PC-9 (cell line): ENCODE results near the gene PRMT5. TPM values are rescaled to one million over a fixed set of nuclear protein-coding genes. Genes with fewer than 3 reads are reported as not detected.

Experiments used
- BruUV-seq: library from RNA; stranded (reverse); fragments of 400-500 nt; replicated peaks from 2 replicates; lab custom pipeline; 2021; lab: Mats Ljungman, UMichigan
- CTCF ChIA-PET: fragments of 300-600 bp; sonication (Branson Sonifier 250); formaldehyde crosslinking; loops from one replicate; lab custom pipeline; 2022; ENCODE audit warnings: antibody characterized with exemption; lab: Charles Lee
- POLR2A ChIA-PET: fragments of 300-600 bp; sonication (Branson Sonifier 250); formaldehyde crosslinking; loops from one replicate; lab custom pipeline; 2022; ENCODE audit warnings: antibody characterized with exemption; ENCODE audit not compliant: unreplicated experiment; lab: Charles Lee
- DNase-seq, 2 experiments: peaks; one replicate each; pipeline versions ENCODE4 v3.0.0 to v3.0.0-alpha.2; 2015 to 2022; ENCODE audit warnings: mixed read lengths in 1 of 2
- H2AFZ ChIP-seq: fragments of 200-600 bp; sonication (generic); 2 replicates; pipeline ENCODE4 v1.8.1; 2017; ENCODE audit warnings: antibody characterized with exemption
- H3F3A ChIP-seq: fragments of 200-600 bp; sonication (generic); 2 replicates; pipeline ENCODE4 v1.8.1; 2017; ENCODE audit warnings: antibody characterized with exemption, mild to moderate bottlenecking, low read depth; ENCODE audit not compliant: insufficient read depth
- H3K27ac ChIP-seq: fragments of 200-600 bp; sonication (generic); 2 replicates; pipeline ENCODE4 v1.6.1; 2016; ENCODE audit warnings: mixed run types
- H3K27me3 ChIP-seq: fragments of 200-600 bp; sonication (generic); 2 replicates; pipeline ENCODE4 v1.6.1; 2016; ENCODE audit warnings: low read depth, mixed run types; ENCODE audit not compliant: insufficient read depth
- H3K36me3 ChIP-seq: fragments of 200-600 bp; sonication (generic); 2 replicates; pipeline ENCODE4 v1.6.1; 2016; ENCODE audit warnings: low read depth, mixed run types
- H3K4me1 ChIP-seq: fragments of 200-600 bp; sonication (generic); replicated peaks from 2 replicates; pipeline ENCODE4 v1.6.1; 2016; ENCODE audit warnings: mixed run types; ENCODE audit not compliant: insufficient read depth
- H3K4me2 ChIP-seq: fragments of 200-600 bp; sonication (generic); 2 replicates; pipeline ENCODE4 v1.6.1; 2017; ENCODE audit warnings: mixed run types
- H3K4me3 ChIP-seq: fragments of 200-600 bp; sonication (generic); 2 replicates; pipeline ENCODE4 v1.6.1; 2016; ENCODE audit warnings: mixed run types
- H3K79me2 ChIP-seq: fragments of 200-600 bp; sonication (generic); 2 replicates; pipeline ENCODE4 v1.6.1; 2017; ENCODE audit warnings: low read depth, mixed run types
- H3K9me2 ChIP-seq: fragments of 200-600 bp; sonication (generic); 2 replicates; pipeline ENCODE4 v1.8.1; 2017; ENCODE audit warnings: mild to moderate bottlenecking; ENCODE audit not compliant: insufficient read depth
- H3K9me3 ChIP-seq: fragments of 200-600 bp; sonication (generic); 2 replicates; pipeline ENCODE4 v1.8.1; 2016; ENCODE audit warnings: low read depth; ENCODE audit not compliant: insufficient read depth
- H4K20me1 ChIP-seq: fragments of 200-600 bp; sonication (generic); 2 replicates; pipeline ENCODE4 v1.8.1; 2017; ENCODE audit not compliant: insufficient read depth
- EZH2 ChIP-seq: fragments of 200-600 bp; sonication (generic); IDR thresholded peaks from 2 replicates; pipeline ENCODE4 v1.8.0; 2017; ENCODE audit warnings: antibody characterized with exemption, low read depth
- intact Hi-C: fragments of 100-400 bp; cut with micrococcal nuclease; formaldehyde crosslinking; loops from one replicate; pipeline ENCODE4 v1.10.0; 2022; ENCODE audit not compliant: unreplicated experiment
- total RNA-seq: library from RNA; stranded (reverse); gene quantifications from 2 replicates; pipeline ENCODE4 v1.2.3, GENCODE V29; 2021
- TF ChIP-seq, protein P1 (sequence below): fragments of 200-600 bp; sonication (generic); conservative IDR thresholded peaks from 2 replicates; pipeline ENCODE4 v1.6.1; 2017; ENCODE audit warnings: mixed run types, antibody characterized with exemption, mild to moderate bottlenecking, moderate library complexity

The PRMT5 gene
- total RNA-seq, 1 experiment from 2014 or later = 73.2 TPM

DNA sequence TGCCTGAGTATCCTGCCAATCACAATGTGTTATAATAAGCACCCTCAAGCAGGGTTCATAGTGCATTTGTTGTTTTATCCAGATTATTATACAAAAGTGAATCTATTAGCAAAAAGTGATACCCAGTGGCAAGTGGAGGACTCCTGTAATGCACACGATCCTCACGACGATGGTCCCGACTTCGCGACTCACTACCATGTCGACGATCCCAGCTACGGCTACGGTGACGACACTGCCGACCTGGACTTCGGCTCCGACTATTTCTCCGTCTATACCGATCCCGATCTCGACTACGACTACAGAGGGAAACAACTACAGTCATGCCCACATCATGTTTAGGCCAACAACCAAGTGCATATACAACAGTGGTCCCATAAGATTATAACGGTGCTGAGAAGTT is 23.1 kb downstream of the PRMT5 start:
- DNase-seq = no peak
- Histone ChIP-seq H3K27ac (no peak overlapping the region), H3K36me3 (peaks cover 17% of the 10 kb centered on the region; the same call in 1 of the 2 replicates), H3F3A (peaks cover 19% of the 10 kb centered on the region; the same call in 1 of the 2 replicates), H3K9me2 (no peaks in the 10 kb centered on the region), H3K4me1 (peaks cover 15% of the 10 kb centered on the region), H3K9me3 (no peaks in the 10 kb centered on the region), H3K79me2 (no peaks in the 10 kb centered on the region), H3K4me3 (no peak overlapping the region), H3K27me3 (no peaks in the 10 kb centered on the region), H3K4me2 (no peak overlapping the region), H2AFZ (no peak overlapping the region), H4K20me1 (no peaks in the 10 kb centered on the region)
- POLR2A ChIA-PET = no interaction called here
- TF ChIP-seq, protein P1, sequence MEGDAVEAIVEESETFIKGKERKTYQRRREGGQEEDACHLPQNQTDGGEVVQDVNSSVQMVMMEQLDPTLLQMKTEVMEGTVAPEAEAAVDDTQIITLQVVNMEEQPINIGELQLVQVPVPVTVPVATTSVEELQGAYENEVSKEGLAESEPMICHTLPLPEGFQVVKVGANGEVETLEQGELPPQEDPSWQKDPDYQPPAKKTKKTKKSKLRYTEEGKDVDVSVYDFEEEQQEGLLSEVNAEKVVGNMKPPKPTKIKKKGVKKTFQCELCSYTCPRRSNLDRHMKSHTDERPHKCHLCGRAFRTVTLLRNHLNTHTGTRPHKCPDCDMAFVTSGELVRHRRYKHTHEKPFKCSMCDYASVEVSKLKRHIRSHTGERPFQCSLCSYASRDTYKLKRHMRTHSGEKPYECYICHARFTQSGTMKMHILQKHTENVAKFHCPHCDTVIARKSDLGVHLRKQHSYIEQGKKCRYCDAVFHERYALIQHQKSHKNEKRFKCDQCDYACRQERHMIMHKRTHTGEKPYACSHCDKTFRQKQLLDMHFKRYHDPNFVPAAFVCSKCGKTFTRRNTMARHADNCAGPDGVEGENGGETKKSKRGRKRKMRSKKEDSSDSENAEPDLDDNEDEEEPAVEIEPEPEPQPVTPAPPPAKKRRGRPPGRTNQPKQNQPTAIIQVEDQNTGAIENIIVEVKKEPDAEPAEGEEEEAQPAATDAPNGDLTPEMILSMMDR = no peak
- TF ChIP-seq EZH2 = no peak
- intact Hi-C loops = no loop called here
- CTCF ChIA-PET = no interaction called here
- BruUV-seq = no TSS peak

DNA sequence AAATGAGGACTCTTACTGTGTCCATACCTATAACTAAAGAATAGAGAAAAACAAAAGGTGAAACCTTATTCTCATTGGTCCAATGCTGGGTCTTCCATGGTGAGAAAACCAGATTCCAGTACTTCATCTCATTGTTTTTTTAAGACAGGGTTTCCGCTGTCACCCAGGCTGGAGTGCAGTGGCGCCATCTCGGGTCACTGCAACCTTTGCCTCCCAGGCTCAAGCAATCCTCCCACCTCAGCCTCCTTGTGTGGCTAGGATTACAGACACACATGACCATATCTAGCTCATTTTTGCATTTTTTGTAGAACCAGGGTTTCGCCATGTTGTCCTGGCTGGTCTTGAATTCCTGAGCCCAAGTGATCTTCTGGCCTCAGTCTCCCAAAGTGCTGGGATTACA is 23.5 kb downstream of the PRMT5 start:
- Histone ChIP-seq H3F3A (peaks cover 22% of the 10 kb centered on the region; the same call in 1 of the 2 replicates), H3K27me3 (no peaks in the 10 kb centered on the region), H3K27ac (no peak overlapping the region), H3K4me3 (no peak overlapping the region), H3K4me2 (no peak overlapping the region), H3K36me3 (peaks cover 17% of the 10 kb centered on the region; the same call in 1 of the 2 replicates), H4K20me1 (no peaks in the 10 kb centered on the region), H3K79me2 (no peaks in the 10 kb centered on the region), H3K9me2 (no peaks in the 10 kb centered on the region), H3K4me1 (peaks cover 15% of the 10 kb centered on the region), H2AFZ (no peak overlapping the region), H3K9me3 (no peaks in the 10 kb centered on the region)
- DNase-seq = no peak
- ChIA-PET POLR2A (no interaction called here), CTCF (no interaction called here)
- no peak for TF ChIP-seq EZH2
- TF ChIP-seq, protein P1 = no peak
- intact Hi-C loops = no loop called here
- no TSS peak for BruUV-seq

DNA sequence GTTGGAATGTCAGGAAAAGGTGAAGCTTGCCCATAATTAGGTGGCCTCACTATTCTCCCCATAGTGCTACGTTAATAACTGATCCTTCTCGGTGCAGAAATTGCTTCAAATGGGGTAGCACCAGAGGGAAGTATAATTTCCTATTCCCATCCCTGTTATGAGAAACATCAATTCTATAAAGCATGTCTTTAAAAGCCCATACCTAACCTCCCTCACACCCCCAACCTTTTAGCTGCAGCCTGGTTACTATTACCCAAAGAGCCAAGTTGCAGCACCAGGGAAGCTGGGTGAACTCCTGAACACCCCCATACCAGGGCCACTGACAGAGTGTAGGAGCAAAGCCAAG is 25.5 kb downstream of the PRMT5 start:
- peaks cover 12% of the 10 kb centered on the region; the same call in 1 of the 2 replicates for H3K36me3 ChIP-seq

More for the DNA sequence above, 25.5 kb downstream of the PRMT5 start:
- H3K4me3 ChIP-seq = no peak overlapping the region
- no peak overlapping the region for H2AFZ ChIP-seq
- H3F3A ChIP-seq = peaks cover 22% of the 10 kb centered on the region; the same call in 1 of the 2 replicates
- BruUV-seq = no TSS peak
- intact Hi-C loops = loop anchor here (1.0 kb wide), 1 partner anchor 31 kb away; no protein-coding TSS in a partner anchor
- no peaks in the 10 kb centered on the region for H3K27me3 ChIP-seq
- H3K79me2 ChIP-seq = no peaks in the 10 kb centered on the region
- H3K4me2 ChIP-seq = peak overlapping the region; percentile 39; the same call in 1 of the 2 replicates
- H3K4me1 ChIP-seq = peaks cover 15% of the 10 kb centered on the region
- ChIA-PET POLR2A (interaction anchor here (0.6 kb wide), 1 partner anchor 21 kb away, joined by 4 read pairs; no protein-coding TSS in a partner anchor), CTCF (interaction anchor here (0.6 kb wide), 1 partner anchor 583 kb away, joined by 3 read pairs; no protein-coding TSS in a partner anchor)
- no peaks in the 10 kb centered on the region for H4K20me1 ChIP-seq
- no peak for DNase-seq
- H3K27ac ChIP-seq = peak overlapping the region; percentile 12; the same call in 1 of the 2 replicates
- no peak for TF ChIP-seq EZH2
- TF ChIP-seq, protein P1 = no peak
- H3K9me2 ChIP-seq = no peaks in the 10 kb centered on the region
- H3K9me3 ChIP-seq = no peaks in the 10 kb centered on the region
